Stomach (tissue), 9 donors: Measurements from ENCODE around the gene AGA. TPM values are rescaled to one million over a fixed set of nuclear protein-coding genes. Genes with fewer than 3 reads are reported as not detected.

ENCODE experiments used
- DNase-seq, 2 donors: peaks; one replicate each; pipeline versions ENCODE4 v3.0.0 to v3.0.0-alpha.2; 2013 to 2019
- H3K27ac ChIP-seq, 5 donors: fragments of 200-600 bp in 4 of 5; sonication (generic) in 4 of 5; one replicate each; pipeline ENCODE4 v1.5.1; 2013 to 2019; ENCODE audit warnings: mild to moderate bottlenecking in 1 of 5, moderate library complexity in 1 of 5
- H3K27me3 ChIP-seq, 3 donors: fragments of 200-600 bp; sonication (generic); one replicate each; pipeline ENCODE4 v1.5.1; 2017 to 2019; ENCODE audit warnings: mixed run types in 1 of 3
- H3K36me3 ChIP-seq, 4 donors: fragments of 200-600 bp; sonication (generic); 1 replicate in 3 of 4; 2 replicates in 1 of 4; pipeline ENCODE4 v1.5.1; 2016 to 2019
- H3K4me1 ChIP-seq, 4 donors: fragments of 200-600 bp; sonication (generic); one replicate each; pipeline ENCODE4 v1.5.1; 2016 to 2019
- H3K4me3 ChIP-seq, 4 donors: fragments of 200-600 bp; sonication (generic) in 3 of 4; one replicate each; pipeline ENCODE4 v1.5.1; 2016 to 2019; ENCODE audit warnings: mild to moderate bottlenecking in 1 of 4
- H3K9me3 ChIP-seq, 4 donors: fragments of 200-600 bp; sonication (generic); one replicate each; pipeline ENCODE4 v1.5.1; 2016 to 2019
- EP300 ChIP-seq: sonication (generic); formaldehyde crosslinking; IDR thresholded peaks from one replicate; pipeline ENCODE4 v1.6.1; 2017; ENCODE audit warnings: antibody characterized with exemption
- POLR2A ChIP-seq, 4 donors: fragments of 450-650 bp; IDR thresholded peaks; one replicate each; pipeline ENCODE4 v1.6.1; 2016; ENCODE audit warnings: antibody characterized with exemption in 4 of 4, control low read depth in 2 of 4, mild to moderate bottlenecking in 1 of 4, moderate library complexity in 1 of 4
- POLR2AphosphoS5 ChIP-seq, 3 donors: sonication (generic); formaldehyde crosslinking; IDR thresholded peaks; one replicate each; pipeline ENCODE4 v1.6.1; 2016; ENCODE audit warnings: antibody characterized with exemption in 3 of 3
- WGBS, 5 donors: extraction: QIAGEN DNeasy Blood & Tissue Kit in 3 of 5; methylation state at CpG; one replicate each; pipeline versions ENCODE4 v1.1.5 to v1.1.7; 2013 to 2018; 5-methylcytosine and 5-hydroxymethylcytosine counted together
- intact Hi-C: fragments of 100-400 bp; cut with DNase I; formaldehyde crosslinking; loops from one replicate; pipeline ENCODE4 v1.15.1; 2023; ENCODE audit warnings: low total_unique reads
- polyA plus RNA-seq, 3 donors: library from polyadenylated mRNA; stranded (reverse); fragments of 200-250 nt; gene quantifications; one replicate each; pipeline ENCODE4 v1.2.3, GENCODE V29; 2013
- total RNA-seq, 5 donors: library from RNA; depleted of rRNA; stranded (reverse); fragments of >200 nt; gene quantifications; one replicate each; pipeline versions ENCODE4 v1.1.0 to v1.2.3, GENCODE V29; 2014 to 2016
- TF ChIP-seq, protein P1 (sequence below), 7 experiments: fragments of 450-650 bp in 4 of 7; fragments of 200-600 bp in 3 of 7; sonication (generic) in 3 of 7; IDR thresholded peaks; one replicate each; pipeline ENCODE4 v1.5.1; 2016 to 2019; ENCODE audit warnings: antibody characterized with exemption in 7 of 7, control low read depth in 2 of 7, mild to moderate bottlenecking in 1 of 7
- donor health status: healthy with polysubstance abuse.
- donor health status: Bipolar disorder and iron deficiency.
- donor health status: healthy.

Gene AGA
- total and polyA plus RNA-seq, 8 donors: 2.3 to 36.4 (median 7.3) TPM

GRCh38 chr4:177473991-177474390, 31.8 kb upstream of the AGA start:
- no peak for DNase-seq
- intact Hi-C loops: no loop called here
- Histone ChIP-seq H3K4me1 (no peaks in the 10 kb centered on the region), H3K9me3 (no peaks in the 10 kb centered on the region), H3K27me3 (no peaks in the 10 kb centered on the region), H3K36me3 (no peaks in the 10 kb centered on the region), H3K27ac (no peak overlapping the region), H3K4me3 (no peak overlapping the region)
- TF ChIP-seq POLR2AphosphoS5 (IDR thresholded peaks at IDR 0.05): no peak
- TF ChIP-seq, protein P1, sequence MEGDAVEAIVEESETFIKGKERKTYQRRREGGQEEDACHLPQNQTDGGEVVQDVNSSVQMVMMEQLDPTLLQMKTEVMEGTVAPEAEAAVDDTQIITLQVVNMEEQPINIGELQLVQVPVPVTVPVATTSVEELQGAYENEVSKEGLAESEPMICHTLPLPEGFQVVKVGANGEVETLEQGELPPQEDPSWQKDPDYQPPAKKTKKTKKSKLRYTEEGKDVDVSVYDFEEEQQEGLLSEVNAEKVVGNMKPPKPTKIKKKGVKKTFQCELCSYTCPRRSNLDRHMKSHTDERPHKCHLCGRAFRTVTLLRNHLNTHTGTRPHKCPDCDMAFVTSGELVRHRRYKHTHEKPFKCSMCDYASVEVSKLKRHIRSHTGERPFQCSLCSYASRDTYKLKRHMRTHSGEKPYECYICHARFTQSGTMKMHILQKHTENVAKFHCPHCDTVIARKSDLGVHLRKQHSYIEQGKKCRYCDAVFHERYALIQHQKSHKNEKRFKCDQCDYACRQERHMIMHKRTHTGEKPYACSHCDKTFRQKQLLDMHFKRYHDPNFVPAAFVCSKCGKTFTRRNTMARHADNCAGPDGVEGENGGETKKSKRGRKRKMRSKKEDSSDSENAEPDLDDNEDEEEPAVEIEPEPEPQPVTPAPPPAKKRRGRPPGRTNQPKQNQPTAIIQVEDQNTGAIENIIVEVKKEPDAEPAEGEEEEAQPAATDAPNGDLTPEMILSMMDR (IDR thresholded peaks at IDR 0.05): no peak
- TF ChIP-seq EP300: no peak
- no peak for TF ChIP-seq POLR2A (IDR thresholded peaks at IDR 0.05)
- WGBS, 5 donors: 85 to 97% (median 92%) methylated on average over 1 of the region's 1 CpG

- Histone ChIP-seq H3K27me3 (no peaks in the 10 kb centered on the region), H3K9me3 (no peaks in the 10 kb centered on the region), H3K27ac (no peak overlapping the region), H3K36me3 (no peaks in the 10 kb centered on the region), H3K4me3 (no peak overlapping the region), H3K4me1 (no peaks in the 10 kb centered on the region)
- intact Hi-C loops: no loop called here
- TF ChIP-seq POLR2AphosphoS5 (IDR thresholded peaks at IDR 0.05) (no peak), EP300 (no peak), POLR2A (IDR thresholded peaks at IDR 0.05) (no peak)
- TF ChIP-seq, protein P1 (IDR thresholded peaks at IDR 0.05): no peak
- 88 to 93% (median 92%) methylated on average over 4 of the region's 4 CpGs for WGBS, 5 donors
- no peak for DNase-seq
Measured at GRCh38 chr4:177464026-177464425, 21.8 kb upstream of the AGA start.

- H3K27ac ChIP-seq: no peak overlapping the region
- DNase-seq: no peak
- no peaks in the 10 kb centered on the region for H3K36me3 ChIP-seq
- H3K4me1 ChIP-seq: no peaks in the 10 kb centered on the region
- intact Hi-C loops: no loop called here
- H3K9me3 ChIP-seq: no peaks in the 10 kb centered on the region
- TF ChIP-seq, protein P1 (IDR thresholded peaks at IDR 0.05): no peak
- TF ChIP-seq EP300: no peak
- TF ChIP-seq POLR2A (IDR thresholded peaks at IDR 0.05): no peak
- no peak for TF ChIP-seq POLR2AphosphoS5 (IDR thresholded peaks at IDR 0.05)
- H3K27me3 ChIP-seq: no peaks in the 10 kb centered on the region
- no peak overlapping the region for H3K4me3 ChIP-seq
- 81 to 93% (median 89%) methylated on average over 5 of the region's 5 CpGs for WGBS, 5 donors
Measured at GRCh38 chr4:177461606-177462005, 19.4 kb upstream of the AGA start.

GRCh38 chr4:177460460-177460859, 18.2 kb upstream of the AGA start:
- intact Hi-C loops: no loop called here
- WGBS, 5 donors: 73 to 80% (median 79%) methylated on average over 2 of the region's 2 CpGs
- H3K4me1 ChIP-seq: no peaks in the 10 kb centered on the region
- H3K27ac ChIP-seq: no peak overlapping the region
- no peak for DNase-seq
- no peak overlapping the region for H3K4me3 ChIP-seq
- TF ChIP-seq POLR2A (IDR thresholded peaks at IDR 0.05): no peak
- no peak for TF ChIP-seq EP300
- TF ChIP-seq POLR2AphosphoS5 (IDR thresholded peaks at IDR 0.05): no peak
- TF ChIP-seq, protein P1 (IDR thresholded peaks at IDR 0.05): no peak
- no peaks in the 10 kb centered on the region for H3K9me3 ChIP-seq
- H3K27me3 ChIP-seq: no peaks in the 10 kb centered on the region
- H3K36me3 ChIP-seq: no peaks in the 10 kb centered on the region
